HepG2 (cell line): ENCODE results near the gene CALCB. TPM values are rescaled to one million over a fixed set of nuclear protein-coding genes. Genes with fewer than 3 reads are reported as not detected.

Source experiments
- ATAC-seq: fragments of 200-7000 bp; cut with Tn5 transposase; 3 replicates; pipeline ENCODE4 v1.9.1; 2020; ENCODE audit warnings: mild to moderate bottlenecking, moderate library complexity
- BruUV-seq: library from RNA; stranded (reverse); fragments of 400-500 nt; replicated peaks from 2 replicates; lab custom pipeline; 2021; lab: Mats Ljungman, UMichigan
- CTCF ChIA-PET: fragments of 300-600 bp; formaldehyde crosslinking; extraction: SDS; loops from one replicate; lab custom pipeline; 2021; ENCODE audit warnings: low total read pairs, inconsistent platforms, low intra/inter-chr PET ratio; lab: Yijun Ruan, JAX
- POLR2A ChIA-PET: fragments of 350-600 bp; sonication (Branson Sonifier 250); formaldehyde crosslinking; loops from one replicate; lab custom pipeline; 2020; ENCODE audit warnings: antibody characterized with exemption, inconsistent platforms; lab: Yijun Ruan, JAX
- DNase-seq: peaks from one replicate; pipeline ENCODE4 v3.0.0-alpha.2; 2015; ENCODE audit warnings: low spot score
- FAIRE-seq: peaks from 3 replicates; lab custom pipeline; 2011; peaks lifted over from hg19 to GRCh38; lab: Jason Lieb, UNC
- H2AFZ ChIP-seq: one replicate; pipeline ENCODE4 v1.6.1; 2011; ENCODE audit warnings: low read length, inconsistent platforms
- H3K27ac ChIP-seq: fragments of 300-600 bp; 3 replicates; pipeline ENCODE4 v1.8.0; 2011; ENCODE audit warnings: mixed run types, mild to moderate bottlenecking, mixed read lengths, low read length, inconsistent platforms; ENCODE audit not compliant: insufficient read depth; ENCODE audit errors: extremely low read length
- H3K27me3 ChIP-seq, 2 experiments: fragments of 200-600 bp in 1 of 2; 2 replicates in 1 of 2; 3 replicates in 1 of 2; pipeline versions ENCODE4 v1.6.0 to v1.8.0; 2011; ENCODE audit warnings: low read length in 2 of 2, mild to moderate bottlenecking in 2 of 2, moderate library complexity in 2 of 2, inconsistent platforms in 1 of 2; ENCODE audit not compliant: insufficient read depth in 2 of 2, control insufficient read depth in 1 of 2
- H3K36me3 ChIP-seq, 2 experiments: fragments of 200-600 bp in 1 of 2; replicated peaks in 1 of 2; 2 replicates in 1 of 2; 3 replicates in 1 of 2; pipeline versions ENCODE4 v1.5.1 to v1.8.0; 2011; ENCODE audit warnings: low read length in 2 of 2, inconsistent platforms in 1 of 2; ENCODE audit not compliant: insufficient read depth in 2 of 2, control insufficient read depth in 1 of 2
- H3K4me1 ChIP-seq: 2 replicates; pipeline ENCODE4 v1.5.1; 2012; ENCODE audit warnings: low read length, inconsistent platforms; ENCODE audit not compliant: insufficient read depth
- H3K4me2 ChIP-seq: 2 replicates; pipeline ENCODE4 v1.6.0; 2011; ENCODE audit warnings: low read depth, low read length, inconsistent platforms
- H3K4me3 ChIP-seq, 3 experiments: fragments of 200-600 bp in 1 of 3; sonication (generic), shearing (Covaris generic) in 1 of 3; replicated peaks in 1 of 3; 2 replicates each; pipeline ENCODE4 v1.5.1; 2011 to 2016; ENCODE audit warnings: low read length in 3 of 3, inconsistent platforms in 2 of 3, low read depth in 2 of 3, mild to moderate bottlenecking in 2 of 3, control low read depth in 1 of 3, mixed read lengths in 1 of 3; ENCODE audit not compliant: insufficient read depth in 1 of 3
- H3K79me2 ChIP-seq: one replicate; pipeline ENCODE4 v1.6.1; 2011; ENCODE audit warnings: low read length, inconsistent platforms; ENCODE audit not compliant: insufficient read depth
- H3K9ac ChIP-seq: 2 replicates; pipeline ENCODE4 v1.6.0; 2011; ENCODE audit warnings: mild to moderate bottlenecking, low read depth, low read length, inconsistent platforms; ENCODE audit not compliant: insufficient read depth
- H3K9me3 ChIP-seq: 2 replicates; pipeline ENCODE4 v1.5.1; 2012; ENCODE audit warnings: mild to moderate bottlenecking, low read length
- H4K20me1 ChIP-seq: 2 replicates; pipeline ENCODE4 v1.6.0; 2011; ENCODE audit warnings: inconsistent platforms, mild to moderate bottlenecking, low read length, moderate library complexity; ENCODE audit not compliant: insufficient read depth
- ADNP ChIP-seq: sonication (generic); formaldehyde crosslinking; IDR thresholded peaks from 2 replicates; pipeline ENCODE4 v1.4.0; 2020; ENCODE audit warnings: missing genetic modification reagents
- CSRNP2 ChIP-seq: sonication (generic); formaldehyde crosslinking; conservative IDR thresholded peaks from 2 replicates; pipeline ENCODE4 v1.8.0; 2022; ENCODE audit warnings: low read depth, missing genetic modification reagents
- FOSL1 ChIP-seq: sonication (generic); formaldehyde crosslinking; IDR thresholded peaks from 2 replicates; pipeline ENCODE4 v1.9.0; 2021; ENCODE audit warnings: missing genetic modification reagents, borderline replicate concordance
- FOXK2 ChIP-seq: fragments of 450-650 bp; IDR thresholded peaks from 2 replicates; pipeline ENCODE4 v1.6.1; 2016
- KLF11 ChIP-seq: IDR thresholded peaks from 2 replicates; pipeline ENCODE4 v1.6.1; 2016; ENCODE audit warnings: missing compliant biosample characterization
- KLF13 ChIP-seq: sonication (generic); formaldehyde crosslinking; IDR thresholded peaks from 2 replicates; pipeline ENCODE4 v1.4.0; 2020; ENCODE audit warnings: mild to moderate bottlenecking, missing genetic modification reagents
- KLF6 ChIP-seq: IDR thresholded peaks from 2 replicates; pipeline ENCODE4 v1.8.0; 2016; ENCODE audit warnings: missing biosample characterization, missing genetic modification reagents
- MED1 ChIP-seq: sonication (generic); formaldehyde crosslinking; IDR thresholded peaks from 2 replicates; pipeline ENCODE4 v1.4.0; 2020; ENCODE audit warnings: missing genetic modification reagents
- MTA3 ChIP-seq: sonication (generic); formaldehyde crosslinking; IDR thresholded peaks from 2 replicates; pipeline ENCODE4 v1.4.0; 2020; ENCODE audit warnings: missing genetic modification reagents
- MTF2 ChIP-seq: sonication (generic); formaldehyde crosslinking; IDR thresholded peaks from 2 replicates; pipeline ENCODE4 v1.5.0; 2020; ENCODE audit warnings: missing genetic modification reagents, borderline replicate concordance
- NFKB2 ChIP-seq: sonication (generic); formaldehyde crosslinking; IDR thresholded peaks from 2 replicates; pipeline ENCODE4 v1.4.0; 2020; ENCODE audit warnings: missing genetic modification reagents, borderline replicate concordance
- POGK ChIP-seq: sonication (generic); formaldehyde crosslinking; conservative IDR thresholded peaks from 2 replicates; pipeline ENCODE4 v1.8.0; 2022; ENCODE audit warnings: mild to moderate bottlenecking, moderate library complexity, missing genetic modification reagents
- POLR2AphosphoS5 ChIP-seq: IDR thresholded peaks from 2 replicates; pipeline ENCODE4 v1.6.1; 2012; ENCODE audit warnings: low read depth, low read length
- RFXAP ChIP-seq: sonication (generic); formaldehyde crosslinking; IDR thresholded peaks from 2 replicates; pipeline ENCODE4 v1.4.0; 2020; ENCODE audit warnings: missing genetic modification reagents, borderline replicate concordance
- TFAP4 ChIP-seq: sonication (generic); IDR thresholded peaks from 2 replicates; pipeline ENCODE4 v1.6.1; 2016; ENCODE audit warnings: low read depth, borderline replicate concordance
- YEATS4 ChIP-seq: sonication (generic); formaldehyde crosslinking; IDR thresholded peaks from 2 replicates; pipeline ENCODE4 v1.4.0; 2020; ENCODE audit warnings: missing genetic modification reagents, borderline replicate concordance
- ZNF383 ChIP-seq: sonication (generic); formaldehyde crosslinking; IDR thresholded peaks from 2 replicates; pipeline ENCODE4 v1.4.0; 2020; ENCODE audit warnings: missing genetic modification reagents, mild to moderate bottlenecking, borderline replicate concordance
- ZNF772 ChIP-seq: sonication (generic); formaldehyde crosslinking; IDR thresholded peaks from 2 replicates; pipeline ENCODE4 v1.5.0; 2020; ENCODE audit warnings: mild to moderate bottlenecking, missing genetic modification reagents
- WGBS: methylation state at CpG from one replicate; pipeline ENCODE4 v1.1.6; 2017; ENCODE audit warnings: low lambda C conversion rate; 5-methylcytosine and 5-hydroxymethylcytosine counted together
- in situ Hi-C: cut with HindIII; loops from 2 replicates; pipeline ENCODE4 v1.10.0; 2017; ENCODE audit warnings: low pct_unique_long_range_greater_than_20kb; ENCODE audit not compliant: extremely low pct_ligation_motif_present
- intact Hi-C: fragments of 100-400 bp; cut with micrococcal nuclease; formaldehyde crosslinking; loops from one replicate; pipeline ENCODE4 v1.10.0; 2022; ENCODE audit not compliant: unreplicated experiment
- polyA plus RNA-seq, 8 experiments: library from polyadenylated mRNA; depleted of rRNA in 3 of 8; stranded (reverse) in 7 of 8; unstranded in 1 of 8; fragments of >200 nt; fragmentation: Illumina TruSeq in 4 of 8; extraction: Trizol in 4 of 8; gene quantifications; 2 replicates each; pipeline versions ENCODE4 v1.2.1 to v1.2.3, GENCODE V29; 2011 to 2016; ENCODE audit warnings: low read depth in 4 of 8, missing spikeins in 1 of 8, mixed read lengths in 1 of 8; ENCODE audit not compliant: insufficient read depth in 1 of 8
- total RNA-seq, 5 experiments: library from RNA; depleted of rRNA; stranded (reverse); fragments of >200 nt; fragmentation: Illumina TruSeq; extraction: Trizol; gene quantifications; 2 replicates each; pipeline ENCODE4 v1.2.3, GENCODE V29; 2016; ENCODE audit warnings: low read depth in 1 of 5
- TF ChIP-seq, protein P1 (sequence below): sonication (generic); formaldehyde crosslinking; IDR thresholded peaks from 2 replicates; pipeline ENCODE4 v1.5.0; 2020; ENCODE audit warnings: missing genetic modification reagents
- TF ChIP-seq, protein P2 (sequence below): IDR thresholded peaks from 2 replicates; pipeline ENCODE4 v1.6.1; 2018; ENCODE audit warnings: missing genetic modification reagents, mild to moderate bottlenecking, missing compliant biosample characterization

The CALCB gene
- total and polyA plus RNA-seq, 2 of the 13 experiments (the other 11 are each of a cell fraction or from before 2014, with no cell fraction given), result not detected

DNA sequence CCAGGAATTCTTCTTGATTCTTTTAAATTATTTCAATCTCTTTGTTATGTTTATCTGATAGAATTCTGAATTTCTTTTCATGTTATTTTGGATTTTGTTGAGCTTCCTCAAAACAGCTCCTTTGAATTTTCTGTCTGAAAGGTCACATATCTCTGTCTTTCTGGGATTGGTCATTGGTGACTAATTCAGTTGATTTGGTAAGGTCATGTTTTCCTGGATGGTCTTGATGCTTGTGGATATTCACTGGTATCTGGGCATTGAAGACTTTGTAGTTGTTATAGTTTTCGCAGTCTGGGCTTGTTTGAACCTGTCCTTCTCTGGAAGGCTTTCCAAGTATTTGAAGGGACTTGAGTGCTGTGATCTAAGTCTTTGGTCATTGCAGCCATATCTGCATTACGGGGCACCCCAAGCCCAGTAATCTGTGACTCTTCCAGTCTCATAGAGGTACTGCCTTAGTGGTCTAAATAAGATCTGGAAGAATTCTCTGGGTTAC lies 22.4 kb downstream of the CALCB start:
- DNase-seq (no peak), ATAC-seq (no peak), FAIRE-seq (no peak)
- POLR2A ChIA-PET, result no interaction called here
- Histone ChIP-seq H3K4me3 (no peak overlapping the region), H3K36me3 (no peaks in the 10 kb centered on the region), H4K20me1 (no peaks in the 10 kb centered on the region), H3K4me1 (no peaks in the 10 kb centered on the region), H3K4me2 (no peak overlapping the region), H3K9ac (no peak overlapping the region), H3K27ac (no peak overlapping the region), H2AFZ (no peak overlapping the region), H3K79me2 (no peaks in the 10 kb centered on the region), H3K9me3 (no peaks in the 10 kb centered on the region), H3K27me3 (no peaks in the 10 kb centered on the region)
- 8% methylated on average over 2 of the region's 2 CpGs for WGBS
- in situ Hi-C loops (no loop called here), intact Hi-C loops (no loop called here)
- CTCF ChIA-PET, result no interaction called here
- TF ChIP-seq FOSL1 (CRISPR knock-in tag) (no peak), KLF6 (CRISPR knock-in tag) (no peak), ZNF383 (CRISPR knock-in tag) (no peak), NFKB2 (CRISPR knock-in tag) (no peak), POGK (no peak), MTA3 (CRISPR knock-in tag) (no peak), YEATS4 (no peak), MTF2 (no peak), MED1 (CRISPR knock-in tag) (no peak), CSRNP2 (CRISPR knock-in tag) (no peak), ZNF772 (CRISPR knock-in tag) (no peak), TFAP4 (no peak), RFXAP (CRISPR knock-in tag) (no peak), POLR2AphosphoS5 (no peak), FOXK2 (no peak), KLF11 (no peak), KLF13 (CRISPR knock-in tag) (no peak), ADNP (CRISPR knock-in tag) (no peak)
- TF ChIP-seq, protein P1, sequence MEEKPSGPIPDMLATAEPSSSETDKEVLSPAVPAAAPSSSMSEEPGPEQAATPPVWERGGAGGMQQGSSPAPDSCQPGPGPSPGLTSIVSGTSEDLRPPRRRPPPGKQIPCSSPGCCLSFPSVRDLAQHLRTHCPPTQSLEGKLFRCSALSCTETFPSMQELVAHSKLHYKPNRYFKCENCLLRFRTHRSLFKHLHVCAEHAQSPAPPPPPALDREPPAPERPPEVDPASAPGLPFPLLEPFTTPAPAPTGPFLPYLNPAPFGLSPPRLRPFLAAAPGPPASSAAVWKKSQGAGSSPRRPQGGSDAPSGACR (CRISPR knock-in tag), result no peak
- TF ChIP-seq, protein P2, sequence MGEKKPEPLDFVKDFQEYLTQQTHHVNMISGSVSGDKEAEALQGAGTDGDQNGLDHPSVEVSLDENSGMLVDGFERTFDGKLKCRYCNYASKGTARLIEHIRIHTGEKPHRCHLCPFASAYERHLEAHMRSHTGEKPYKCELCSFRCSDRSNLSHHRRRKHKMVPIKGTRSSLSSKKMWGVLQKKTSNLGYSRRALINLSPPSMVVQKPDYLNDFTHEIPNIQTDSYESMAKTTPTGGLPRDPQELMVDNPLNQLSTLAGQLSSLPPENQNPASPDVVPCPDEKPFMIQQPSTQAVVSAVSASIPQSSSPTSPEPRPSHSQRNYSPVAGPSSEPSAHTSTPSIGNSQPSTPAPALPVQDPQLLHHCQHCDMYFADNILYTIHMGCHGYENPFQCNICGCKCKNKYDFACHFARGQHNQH (CRISPR knock-in tag), result no peak
- TF ChIP-seq, all 625 proteins: peak for 0
- BruUV-seq, result no TSS peak
